Esophagus muscularis mucosa (tissue), 4 donors: ENCODE measurements around the gene HNRNPH1.

Experiments
- CTCF ChIP-seq, 3 experiments: fragments of 200-600 bp in 2 of 3; fragments of 450-650 bp in 1 of 3; sonication (generic) in 2 of 3; IDR thresholded peaks; one replicate each; pipeline ENCODE4 v1.5.1; 2017 to 2019; ENCODE audit warnings: antibody characterized with exemption in 3 of 3, mild to moderate bottlenecking in 2 of 3, moderate library complexity in 1 of 3
- EP300 ChIP-seq: sonication (generic); formaldehyde crosslinking; IDR thresholded peaks from one replicate; pipeline ENCODE4 v1.6.1; 2017; ENCODE audit warnings: antibody characterized with exemption
- POLR2A ChIP-seq: fragments of 450-650 bp; IDR thresholded peaks from one replicate; pipeline ENCODE4 v1.6.1; 2017; ENCODE audit warnings: antibody characterized with exemption, moderate library complexity, mild to moderate bottlenecking, low read depth
- POLR2AphosphoS5 ChIP-seq, 2 donors: sonication (generic); formaldehyde crosslinking; IDR thresholded peaks; one replicate each; pipeline ENCODE4 v1.6.1; 2017; ENCODE audit warnings: antibody characterized with exemption in 2 of 2

DNA sequence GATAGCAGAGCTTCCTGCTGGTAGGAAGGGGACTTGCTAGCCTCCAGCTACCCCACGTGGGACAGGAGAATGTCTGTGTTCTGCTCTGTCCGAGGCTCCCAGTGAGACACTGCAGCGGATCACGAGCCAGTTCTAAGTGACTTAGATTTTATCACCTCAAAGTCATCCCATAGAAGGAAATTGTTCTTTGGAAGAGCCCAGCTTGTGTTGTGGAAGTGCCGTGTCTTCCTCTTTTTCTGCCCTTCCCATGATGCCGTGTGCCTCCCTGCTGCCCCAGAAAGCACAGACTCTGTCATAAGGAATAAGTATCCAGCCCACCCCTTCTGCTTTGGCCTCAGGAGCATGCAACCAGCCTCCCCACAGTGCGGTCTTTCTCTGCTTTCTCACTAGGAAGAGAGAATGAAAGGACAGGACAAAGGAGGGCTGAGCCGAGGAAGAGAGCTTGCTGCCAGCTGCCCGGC is 37.5 kb downstream of the HNRNPH1 start:
- no peak for TF ChIP-seq EP300
- no peak for TF ChIP-seq POLR2A
- TF ChIP-seq CTCF (IDR thresholded peaks at IDR 0.05) = no peak
- no peak for TF ChIP-seq POLR2AphosphoS5 (IDR thresholded peaks at IDR 0.05)
